Left lung (tissue), 10 donors: ENCODE results near the gene FAT2. TPM values are rescaled to one million over a fixed set of nuclear protein-coding genes. Genes with fewer than 3 reads are reported as not detected.

Experiments
- ATAC-seq: fragments of 200-7000 bp; cut with Tn5 transposase; one replicate; pipeline ENCODE4 v1.9.1; 2020; ENCODE audit warnings: moderate library complexity
- DNase-seq, 4 donors: peaks; one replicate each; pipeline ENCODE4 v3.0.0-alpha.2; 2013 to 2020
- H3K27ac ChIP-seq, 2 donors: fragments of 200-600 bp; sonication (generic) in 1 of 2; one replicate each; pipeline versions ENCODE4 v1.5.0 to v1.8.0; 2020 to 2021
- H3K27me3 ChIP-seq, 2 donors: fragments of 200-600 bp; sonication (generic) in 1 of 2; one replicate each; pipeline versions ENCODE4 v1.5.0 to v1.8.0; 2020 to 2021
- H3K36me3 ChIP-seq, 2 donors: fragments of 200-600 bp; sonication (generic) in 1 of 2; one replicate each; pipeline versions ENCODE4 v1.5.0 to v1.8.0; 2020 to 2021
- H3K4me1 ChIP-seq, 2 donors: fragments of 200-600 bp; one replicate each; pipeline ENCODE4 v1.8.0; 2021
- H3K4me3 ChIP-seq, 2 donors: fragments of 200-600 bp; sonication (generic) in 1 of 2; one replicate each; pipeline versions ENCODE4 v1.5.0 to v1.8.0; 2020 to 2021; ENCODE audit warnings: mild to moderate bottlenecking in 1 of 2
- H3K9me3 ChIP-seq, 2 donors: fragments of 200-600 bp; sonication (generic) in 1 of 2; one replicate each; pipeline versions ENCODE4 v1.5.0 to v1.8.0; 2020 to 2021
- intact Hi-C, 2 donors: fragments of 100-400 bp; cut with DNase I; formaldehyde crosslinking; loops; one replicate each; pipeline versions ENCODE4 v1.11.2 to v1.14.2; 2022
- polyA plus RNA-seq, 6 donors: library from polyadenylated mRNA; unstranded; fragments of 120-200 nt; gene quantifications; one replicate each; pipeline ENCODE4 v1.2.1, GENCODE V29; 2013; ENCODE audit not compliant: insufficient read length in 6 of 6
- total RNA-seq, 2 donors: library from RNA; stranded (reverse); fragmentation: NEBNext Ultra II Directional; extraction: Animal tissue kit (Norgen Biotek cat#: 25700); gene quantifications; one replicate each; pipeline ENCODE4 v1.2.1, GENCODE V29; 2021
- TF ChIP-seq, protein P1 (sequence below), 2 donors: fragments of 200-600 bp; sonication (generic) in 1 of 2; IDR thresholded peaks; one replicate each; pipeline versions ENCODE4 v1.5.0 to v1.8.0; 2021; ENCODE audit warnings: antibody characterized with exemption in 2 of 2
- donor health status: DM: no; HTN: yes; CAD: no.
- donor health status: DM: no; HTN: no; CAD: no.

FAT2 gene
- total and polyA plus RNA-seq, 8 donors = 0.03 to 0.79 (median 0.15) TPM

DNA sequence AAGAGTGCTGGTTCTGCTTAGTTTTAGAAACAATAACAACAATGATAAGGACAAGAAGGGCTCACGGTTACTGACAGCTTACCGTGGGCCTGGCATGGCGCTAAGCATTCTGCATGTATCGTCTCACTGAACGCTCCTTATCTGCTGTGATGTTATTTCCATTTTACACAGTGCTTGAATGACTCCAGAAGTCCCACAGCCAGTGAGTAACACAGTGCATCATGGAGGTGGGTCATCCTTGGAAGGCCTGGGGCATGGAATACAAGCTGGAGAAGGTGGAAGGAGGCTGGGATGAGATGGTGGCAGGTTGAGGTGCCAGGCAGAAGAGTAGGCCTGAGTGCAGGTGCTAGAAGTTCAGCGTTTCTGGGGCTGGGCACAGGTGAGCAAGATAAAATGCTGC is 36.5 kb upstream of the FAT2 start:
- Histone ChIP-seq H3K4me3 (no peak overlapping the region), H3K9me3 (no peaks in the 10 kb centered on the region), H3K27ac (no peak overlapping the region), H3K36me3 (no peaks in the 10 kb centered on the region), H3K4me1 (no peaks in the 10 kb centered on the region), H3K27me3 (no peaks in the 10 kb centered on the region)
- ATAC-seq (no peak), DNase-seq (no peak)
- intact Hi-C loops = no loop called here
- TF ChIP-seq, protein P1, sequence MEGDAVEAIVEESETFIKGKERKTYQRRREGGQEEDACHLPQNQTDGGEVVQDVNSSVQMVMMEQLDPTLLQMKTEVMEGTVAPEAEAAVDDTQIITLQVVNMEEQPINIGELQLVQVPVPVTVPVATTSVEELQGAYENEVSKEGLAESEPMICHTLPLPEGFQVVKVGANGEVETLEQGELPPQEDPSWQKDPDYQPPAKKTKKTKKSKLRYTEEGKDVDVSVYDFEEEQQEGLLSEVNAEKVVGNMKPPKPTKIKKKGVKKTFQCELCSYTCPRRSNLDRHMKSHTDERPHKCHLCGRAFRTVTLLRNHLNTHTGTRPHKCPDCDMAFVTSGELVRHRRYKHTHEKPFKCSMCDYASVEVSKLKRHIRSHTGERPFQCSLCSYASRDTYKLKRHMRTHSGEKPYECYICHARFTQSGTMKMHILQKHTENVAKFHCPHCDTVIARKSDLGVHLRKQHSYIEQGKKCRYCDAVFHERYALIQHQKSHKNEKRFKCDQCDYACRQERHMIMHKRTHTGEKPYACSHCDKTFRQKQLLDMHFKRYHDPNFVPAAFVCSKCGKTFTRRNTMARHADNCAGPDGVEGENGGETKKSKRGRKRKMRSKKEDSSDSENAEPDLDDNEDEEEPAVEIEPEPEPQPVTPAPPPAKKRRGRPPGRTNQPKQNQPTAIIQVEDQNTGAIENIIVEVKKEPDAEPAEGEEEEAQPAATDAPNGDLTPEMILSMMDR (IDR thresholded peaks at IDR 0.05) = no peak

DNA sequence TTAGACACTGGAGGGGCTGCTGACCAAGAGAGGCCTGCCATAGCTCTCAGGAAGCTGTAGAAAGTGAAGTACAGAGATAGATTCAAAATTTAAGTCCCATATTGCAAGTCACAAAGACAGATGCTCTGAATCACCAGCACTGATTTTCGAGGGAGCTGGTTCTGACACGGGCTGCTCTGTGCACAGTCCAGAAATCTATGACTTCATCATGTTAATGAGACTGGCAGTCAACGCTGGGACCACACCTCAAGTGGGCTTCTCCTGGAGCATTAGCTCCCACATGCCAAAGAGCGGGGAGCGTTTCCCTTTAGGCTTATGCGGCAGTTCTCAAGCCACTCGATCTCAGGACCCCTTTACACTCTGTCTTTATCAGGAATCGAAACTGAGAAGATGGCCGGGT is 34.2 kb upstream of the FAT2 start:
- Histone ChIP-seq H3K4me1 (no peaks in the 10 kb centered on the region), H3K27me3 (peaks cover 0 to 15% of the 10 kb centered on the region in 2 donors), H3K4me3 (no peak overlapping the region), H3K36me3 (no peaks in the 10 kb centered on the region), H3K9me3 (no peaks in the 10 kb centered on the region), H3K27ac (no peak overlapping the region)
- TF ChIP-seq, protein P1 (IDR thresholded peaks at IDR 0.05) = no peak
- DNase-seq = no peak
- no peak for ATAC-seq
- intact Hi-C loops = no loop called here

GRCh38 chr5:151624476-151624875 is 33.3 kb upstream of the FAT2 start:
- TF ChIP-seq, protein P1 (IDR thresholded peaks at IDR 0.05) = no peak
- no peaks in the 10 kb centered on the region for H3K36me3 ChIP-seq
- H3K27ac ChIP-seq = no peak overlapping the region
- intact Hi-C loops = no loop called here
- no peaks in the 10 kb centered on the region for H3K4me1 ChIP-seq
- no peaks in the 10 kb centered on the region for H3K9me3 ChIP-seq
- DNase-seq = no peak
- H3K27me3 ChIP-seq = peaks cover 0 to 22% of the 10 kb centered on the region in 2 donors
- ATAC-seq = no peak
- H3K4me3 ChIP-seq = no peak overlapping the region

DNA sequence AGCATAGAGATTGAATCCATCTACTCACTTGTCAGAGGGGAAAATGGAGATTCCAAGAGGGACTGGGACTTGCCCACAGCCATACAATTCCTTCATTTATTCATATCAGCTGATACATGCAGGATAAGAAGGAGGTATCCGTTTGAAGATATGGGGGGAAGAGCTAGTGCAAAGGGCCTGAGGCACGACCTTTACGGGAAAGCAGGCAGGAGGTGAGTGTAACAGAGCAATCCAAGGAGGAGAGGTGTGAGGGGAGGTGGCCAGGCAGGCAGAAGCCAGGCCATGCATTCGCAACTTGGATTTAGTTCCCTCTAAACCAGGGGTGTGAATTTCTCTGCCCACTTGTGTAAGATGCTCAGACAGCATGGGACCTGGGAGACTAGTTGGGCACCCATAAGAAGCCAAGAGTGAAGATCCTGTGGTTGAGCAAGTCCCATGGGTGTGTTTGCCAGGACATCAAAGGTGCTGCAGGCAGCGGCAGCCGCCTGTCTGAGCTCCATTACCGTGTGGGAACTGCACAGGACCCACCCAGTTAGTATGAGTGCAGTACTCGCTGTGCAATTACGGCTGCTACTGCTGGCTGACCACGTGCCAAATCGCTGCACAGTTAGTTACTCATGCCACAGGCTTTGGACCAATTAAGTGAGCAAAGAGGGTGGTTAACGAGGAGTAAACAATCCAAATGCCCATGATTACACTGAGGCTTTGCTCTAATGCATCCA is 31.4 kb upstream of the FAT2 start:
- no peak for DNase-seq
- peaks cover 0 to 24% of the 10 kb centered on the region in 2 donors for H3K27me3 ChIP-seq

GRCh38 chr5:151620461-151620840 is 29.3 kb upstream of the FAT2 start:
- no peak overlapping the region for H3K4me3 ChIP-seq
- intact Hi-C loops = no loop called here
- TF ChIP-seq, protein P1 (IDR thresholded peaks at IDR 0.05) = no peak
- ATAC-seq = no peak
- H3K27ac ChIP-seq = no peak overlapping the region
- no peaks in the 10 kb centered on the region for H3K9me3 ChIP-seq
- H3K27me3 ChIP-seq = peaks cover 0 to 24% of the 10 kb centered on the region in 2 donors
- H3K4me1 ChIP-seq = no peaks in the 10 kb centered on the region
- DNase-seq = no peak
- no peaks in the 10 kb centered on the region for H3K36me3 ChIP-seq

More for the DNA sequence above, 31.4 kb upstream of the FAT2 start:
- TF ChIP-seq, protein P1 (IDR thresholded peaks at IDR 0.05) = no peak
- no peak overlapping the region for H3K27ac ChIP-seq
- H3K36me3 ChIP-seq = no peaks in the 10 kb centered on the region
- intact Hi-C loops = no loop called here
- no peak overlapping the region for H3K4me3 ChIP-seq
- no peaks in the 10 kb centered on the region for H3K9me3 ChIP-seq
- H3K4me1 ChIP-seq = no peaks in the 10 kb centered on the region
- no peak for ATAC-seq
